Activated naive CD8-positive, alpha-beta T cell (primary cell): ENCODE results near the gene INTS15.
"Not testable (repeated sequence)": the region's sequence is repeated elsewhere in the genome, so short reads cannot be mapped to it uniquely, and the experiment has no call there.

Source experiments
- H3K27ac Mint-ChIP-seq: one replicate; pipeline ENCODE4 v1.8.0; 2021; ENCODE audit warnings: mixed read lengths
- H3K27me3 Mint-ChIP-seq: one replicate; pipeline ENCODE4 v1.8.0; 2021; ENCODE audit warnings: mixed read lengths
- H3K36me3 Mint-ChIP-seq: one replicate; pipeline ENCODE4 v1.8.0; 2021; ENCODE audit warnings: mixed read lengths
- H3K4me1 Mint-ChIP-seq: one replicate; pipeline ENCODE4 v1.8.0; 2021; ENCODE audit warnings: low read depth, mixed read lengths
- H3K4me3 Mint-ChIP-seq: one replicate; pipeline ENCODE4 v1.8.0; 2021; ENCODE audit warnings: mild to moderate bottlenecking, mixed read lengths
- H3K9me3 Mint-ChIP-seq: one replicate; pipeline ENCODE4 v1.8.0; 2021; ENCODE audit warnings: low read depth, mixed read lengths

The INTS15 gene

DNA sequence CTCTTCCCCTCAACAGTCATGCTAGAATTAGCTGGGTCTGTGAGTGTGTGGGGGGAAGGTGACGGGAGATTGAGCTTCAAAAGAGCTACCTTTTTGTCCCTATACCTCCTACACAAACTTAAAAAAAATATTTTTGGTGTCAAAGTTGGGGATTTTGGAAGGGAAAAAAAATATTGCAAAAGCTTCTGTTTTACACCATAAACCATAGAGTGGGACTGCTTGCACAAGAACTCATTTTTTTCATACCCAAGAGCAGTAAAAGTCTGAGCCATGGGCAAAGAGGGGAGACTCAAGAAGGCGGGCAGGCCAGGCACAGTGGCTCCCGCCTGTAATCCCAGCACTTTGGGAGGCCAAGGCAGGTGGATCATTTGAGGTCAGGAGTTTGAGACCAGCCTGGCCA, 21.9 kb upstream of the INTS15 start:
- Mint-ChIP-seq H3K4me3 (no peak overlapping the region), H3K36me3 (no peaks in the 10 kb centered on the region), H3K9me3 (no peaks in the 10 kb centered on the region), H3K27me3 (no peaks in the 10 kb centered on the region), H3K4me1 (no peaks in the 10 kb centered on the region), H3K27ac (no peak overlapping the region)

DNA sequence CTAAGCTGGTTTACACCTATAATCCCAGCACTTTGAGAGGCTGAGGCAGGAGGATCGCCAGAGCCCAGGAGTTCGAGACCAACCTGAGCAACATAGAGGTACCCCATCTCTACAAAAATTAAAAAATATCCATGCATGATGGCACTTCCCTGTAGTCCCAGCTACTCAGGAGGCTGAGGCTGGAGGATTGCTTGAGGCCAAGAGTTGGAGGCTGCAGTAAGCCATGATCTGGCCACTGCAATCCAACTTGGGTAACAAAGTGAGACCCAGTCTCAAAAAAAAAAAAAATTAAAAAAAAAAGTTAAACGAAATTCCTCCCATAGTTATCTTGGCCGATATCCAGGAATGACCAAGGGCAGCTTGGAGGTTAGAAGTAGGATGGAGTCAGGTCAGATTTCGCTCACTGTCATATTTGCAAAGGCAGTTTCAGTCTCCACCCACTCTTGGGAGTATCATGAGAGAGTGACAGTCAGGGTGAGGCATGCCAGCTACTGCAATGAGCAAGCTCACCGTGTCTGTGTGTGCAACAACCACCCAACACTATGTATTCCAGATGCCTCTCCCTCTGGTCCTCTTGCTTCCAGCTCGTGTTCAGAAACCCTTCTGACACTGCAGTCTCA, 18.6 kb upstream of the INTS15 start:
- H3K4me1 Mint-ChIP-seq: no peaks in the 10 kb centered on the region
- no peak overlapping the region for H3K27ac Mint-ChIP-seq
- no peaks in the 10 kb centered on the region for H3K27me3 Mint-ChIP-seq
- H3K36me3 Mint-ChIP-seq: no peaks in the 10 kb centered on the region
- no peak overlapping the region for H3K4me3 Mint-ChIP-seq
- no peaks in the 10 kb centered on the region for H3K9me3 Mint-ChIP-seq

DNA sequence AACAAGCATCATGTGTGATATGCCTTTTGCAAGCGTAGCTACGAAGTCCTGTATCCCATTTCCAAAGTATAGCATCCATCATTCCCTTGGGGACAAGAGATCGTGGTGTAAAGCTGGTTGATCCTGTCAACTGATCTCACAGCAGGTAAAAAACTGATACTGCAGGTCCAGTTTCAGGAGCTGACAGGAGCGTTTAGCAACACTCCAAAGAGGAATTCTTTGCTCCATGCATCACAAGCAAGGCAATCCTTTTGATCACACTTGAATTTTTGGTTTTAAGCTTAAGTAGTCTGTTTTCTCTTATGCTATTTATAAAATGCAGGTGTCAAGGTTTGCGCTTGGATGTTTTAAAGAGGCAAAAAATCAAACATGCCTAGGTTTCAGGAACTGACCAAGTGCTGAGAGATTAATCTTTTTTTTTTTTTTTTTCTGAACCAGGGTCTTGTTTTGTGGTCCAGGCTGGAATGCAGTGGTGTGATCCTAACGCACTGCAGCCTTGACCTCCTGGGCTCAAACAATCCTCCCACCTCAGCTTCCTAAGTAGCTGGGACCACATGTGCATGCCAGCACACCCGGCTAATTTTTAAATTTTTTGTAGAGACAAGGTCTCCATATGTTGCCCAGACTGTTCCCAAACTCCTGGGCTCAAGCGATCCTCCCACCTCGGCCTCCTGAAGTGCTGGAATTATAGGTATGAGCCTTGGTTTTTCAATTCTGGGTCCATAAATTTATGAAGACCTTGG, 14.4 kb upstream of the INTS15 start:
- Mint-ChIP-seq H3K27ac (no peak overlapping the region), H3K4me1 (peaks cover 13% of the 10 kb centered on the region), H3K4me3 (peak overlapping the region; percentile 78), H3K9me3 (no peaks in the 10 kb centered on the region), H3K36me3 (peaks cover 3% of the 10 kb centered on the region), H3K27me3 (no peaks in the 10 kb centered on the region)

DNA sequence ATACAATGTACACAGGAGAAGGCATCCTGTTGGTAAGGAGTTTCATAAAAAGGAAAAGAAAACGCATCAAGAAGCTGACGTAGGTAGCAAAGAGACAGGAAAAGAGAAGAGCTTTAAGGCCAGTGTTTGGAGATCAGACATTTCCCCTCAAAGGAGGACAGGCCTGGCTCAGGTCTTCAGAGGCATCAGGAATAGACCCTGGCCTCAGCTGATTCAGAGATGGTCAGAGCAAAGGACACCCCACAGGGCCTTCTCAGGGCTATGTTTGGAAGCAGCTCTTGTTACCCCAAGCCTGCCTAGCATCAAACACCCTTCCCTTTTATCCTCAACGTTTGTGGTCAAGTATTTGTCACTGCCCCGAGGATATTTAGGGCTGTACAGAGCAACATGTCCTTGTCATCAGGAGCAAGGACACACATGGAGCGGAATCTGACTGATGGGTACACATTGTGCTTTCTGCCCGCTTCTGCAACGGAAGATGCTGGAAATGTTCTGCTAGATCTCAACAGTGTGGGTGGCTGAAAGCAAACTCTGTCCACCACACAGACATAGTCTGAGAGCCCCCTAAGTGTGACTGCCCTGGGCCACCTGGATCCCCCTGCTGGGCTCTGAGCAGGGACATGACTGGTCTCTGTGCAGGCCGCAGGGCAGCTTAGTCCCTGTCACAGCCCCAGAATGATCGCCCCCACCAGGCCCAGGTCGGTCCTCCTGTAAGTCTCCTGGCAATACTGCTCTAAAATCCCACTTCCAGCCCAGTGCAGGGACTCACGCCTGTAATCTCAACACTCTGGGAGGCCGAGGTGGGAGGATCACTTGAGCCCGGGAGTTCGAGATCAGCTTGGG, 13.6 kb upstream of the INTS15 start:
- H3K4me1 Mint-ChIP-seq: peaks cover 13% of the 10 kb centered on the region
- H3K9me3 Mint-ChIP-seq: no peaks in the 10 kb centered on the region
- no peaks in the 10 kb centered on the region for H3K27me3 Mint-ChIP-seq
- peak overlapping the region; percentile 70 for H3K27ac Mint-ChIP-seq
- H3K36me3 Mint-ChIP-seq: peaks cover 6% of the 10 kb centered on the region
- H3K4me3 Mint-ChIP-seq: peak overlapping the region; percentile 78

DNA sequence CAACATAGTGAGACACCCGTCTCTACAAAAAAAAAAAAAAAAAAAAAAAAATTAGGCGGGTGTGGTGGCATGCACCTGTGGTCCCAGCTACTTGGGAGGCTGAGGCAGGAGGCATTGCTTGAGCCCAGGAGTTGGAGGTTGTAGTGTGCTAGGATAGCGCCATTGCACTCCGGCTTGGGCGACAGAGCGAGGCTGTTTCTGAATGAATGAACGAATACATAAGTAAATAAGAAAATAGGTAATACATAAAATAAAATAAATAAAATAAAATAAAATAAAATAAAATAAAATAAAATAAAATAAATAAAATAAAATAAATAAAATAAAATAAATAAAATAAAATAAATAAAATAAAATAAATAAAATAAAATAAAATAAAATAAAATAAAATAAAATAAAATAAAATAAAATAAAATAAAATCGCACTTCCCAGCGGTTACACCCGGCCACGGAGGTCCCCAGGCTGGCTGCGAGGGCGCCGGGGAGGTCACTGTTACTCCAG, 12.9 kb upstream of the INTS15 start:
- H3K4me3 Mint-ChIP-seq: peak overlapping the region; percentile 78
- peaks cover 13% of the 10 kb centered on the region for H3K4me1 Mint-ChIP-seq
- not testable (repeated sequence) for H3K27me3 Mint-ChIP-seq, H3K9me3 Mint-ChIP-seq, H3K36me3 Mint-ChIP-seq
- peak overlapping the region; percentile 73 for H3K27ac Mint-ChIP-seq

DNA sequence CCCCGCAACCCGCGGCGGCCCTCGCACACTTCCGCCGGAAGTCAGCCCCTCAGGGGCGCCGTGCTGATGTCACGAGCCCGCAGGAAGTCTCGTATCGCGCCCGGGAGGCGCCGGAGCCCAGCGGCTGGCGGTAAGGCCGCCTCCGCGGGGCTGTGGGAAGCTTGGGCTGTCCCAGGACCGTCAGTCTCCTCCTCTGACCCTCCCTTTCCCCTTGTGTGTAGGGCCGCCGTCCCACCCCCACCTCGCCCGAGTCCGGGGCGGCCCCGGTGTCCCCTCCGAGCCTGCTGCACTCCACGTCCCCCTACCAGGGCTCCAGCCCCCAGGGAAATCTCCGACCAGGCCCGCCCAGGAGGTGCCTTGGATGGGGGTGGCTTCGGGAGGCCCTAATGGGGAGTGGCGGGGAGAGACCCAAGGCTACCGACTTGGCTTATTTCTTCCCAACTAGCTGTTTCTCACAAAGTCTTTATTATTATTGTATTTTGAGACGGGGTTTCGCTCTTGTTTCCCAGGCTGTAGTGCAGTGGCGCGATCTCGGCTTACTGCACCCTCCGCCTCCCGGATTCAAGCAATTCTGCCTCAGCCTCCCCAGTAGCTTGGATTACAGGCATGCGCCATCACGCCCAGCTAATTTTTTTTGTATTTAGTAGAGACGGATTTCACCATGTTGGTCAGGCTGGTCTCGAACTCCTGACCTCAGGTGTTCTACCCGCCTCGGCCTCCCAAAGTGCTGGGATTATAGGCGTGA, 12.3 kb upstream of the INTS15 start, which contains the start of gene ZDHHC4:
Gene ZDHHC4, plus strand, starts transcription at position 86 of the 745 bp plus-strand sequence. CDS start 3,108 bp downstream, outside the sequence.
- H3K4me1 Mint-ChIP-seq: peaks cover 13% of the 10 kb centered on the region
- no peaks in the 10 kb centered on the region for H3K27me3 Mint-ChIP-seq
- no peaks in the 10 kb centered on the region for H3K9me3 Mint-ChIP-seq
- H3K27ac Mint-ChIP-seq: peak within 1 kb of the TSS; percentile 86
- H3K36me3 Mint-ChIP-seq: peaks cover 7% of the 10 kb centered on the region
- H3K4me3 Mint-ChIP-seq: peak within 1 kb of the TSS; percentile 87

DNA sequence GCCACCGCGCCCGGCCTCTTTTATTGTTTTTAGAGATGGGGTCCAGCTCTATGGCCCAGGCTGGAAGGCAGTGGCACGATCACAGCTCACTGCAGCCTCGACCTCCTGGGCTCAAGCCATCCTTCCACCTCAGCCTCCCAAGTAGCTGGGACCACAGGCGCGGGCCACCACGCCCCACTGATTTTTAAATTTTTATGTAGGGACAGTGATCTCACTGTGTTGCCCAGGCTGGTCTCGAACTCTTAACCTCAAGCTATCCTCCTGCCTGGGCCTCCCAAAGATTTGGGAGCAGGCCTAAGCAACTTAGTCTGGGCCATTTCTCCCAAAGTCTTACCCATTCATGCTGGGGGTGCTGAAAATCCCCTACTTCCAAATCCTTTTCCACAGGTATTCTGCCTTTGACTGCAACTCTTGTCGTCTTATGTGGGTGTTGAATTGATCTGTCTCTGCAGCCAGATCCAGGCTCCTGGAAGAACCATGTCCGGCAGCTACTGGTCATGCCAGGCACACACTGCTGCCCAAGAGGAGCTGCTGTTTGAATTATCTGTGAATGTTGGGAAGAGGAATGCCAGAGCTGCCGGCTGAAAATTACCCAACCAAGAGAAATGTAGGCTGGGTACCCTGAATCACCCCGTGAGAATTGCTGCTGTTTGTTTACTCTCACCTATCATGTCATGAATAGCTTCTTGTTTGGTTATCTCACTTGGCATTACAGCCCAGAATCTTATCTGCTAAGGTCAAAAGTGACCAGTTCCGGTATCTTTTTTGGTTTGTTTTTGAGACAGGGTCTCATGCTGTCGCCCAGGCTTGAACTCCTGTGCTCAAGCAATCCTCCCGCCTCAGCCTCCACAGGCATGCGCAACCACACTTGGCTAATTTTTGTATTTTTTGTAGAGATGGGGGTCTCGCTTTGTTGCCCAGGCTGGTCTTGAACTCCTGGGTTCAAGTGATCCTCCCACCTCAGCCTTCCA, 11.4 kb upstream of the INTS15 start:
- Mint-ChIP-seq H3K27ac (peak overlapping the region; percentile 86), H3K36me3 (peaks cover 7% of the 10 kb centered on the region), H3K27me3 (no peaks in the 10 kb centered on the region), H3K4me3 (peak overlapping the region; percentile 87), H3K4me1 (peaks cover 13% of the 10 kb centered on the region), H3K9me3 (no peaks in the 10 kb centered on the region)

DNA sequence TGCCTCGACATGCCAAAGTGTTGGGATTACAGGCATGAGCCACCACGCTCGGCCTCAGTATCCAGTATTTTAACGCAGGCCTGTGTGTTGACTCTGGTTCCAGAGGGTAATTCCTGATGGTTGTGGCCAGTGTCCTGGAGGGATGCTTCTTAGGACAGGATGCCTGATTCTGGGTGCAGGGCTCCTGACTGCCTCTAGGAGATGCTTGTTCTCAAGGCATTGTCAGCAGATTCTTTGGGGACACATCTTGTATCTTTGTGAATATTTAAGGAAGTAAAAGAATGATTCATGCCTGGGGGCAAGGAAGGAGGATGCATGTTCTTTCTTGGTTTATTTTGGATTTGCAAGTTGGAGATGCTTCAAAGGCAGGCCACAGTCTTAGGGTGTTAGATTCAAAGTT, 10.4 kb upstream of the INTS15 start:
- H3K9me3 Mint-ChIP-seq: no peaks in the 10 kb centered on the region
- H3K27me3 Mint-ChIP-seq: no peaks in the 10 kb centered on the region
- peak overlapping the region; percentile 87 for H3K4me3 Mint-ChIP-seq
- H3K27ac Mint-ChIP-seq: peak overlapping the region; percentile 86
- peaks cover 13% of the 10 kb centered on the region for H3K4me1 Mint-ChIP-seq
- H3K36me3 Mint-ChIP-seq: peaks cover 7% of the 10 kb centered on the region

DNA sequence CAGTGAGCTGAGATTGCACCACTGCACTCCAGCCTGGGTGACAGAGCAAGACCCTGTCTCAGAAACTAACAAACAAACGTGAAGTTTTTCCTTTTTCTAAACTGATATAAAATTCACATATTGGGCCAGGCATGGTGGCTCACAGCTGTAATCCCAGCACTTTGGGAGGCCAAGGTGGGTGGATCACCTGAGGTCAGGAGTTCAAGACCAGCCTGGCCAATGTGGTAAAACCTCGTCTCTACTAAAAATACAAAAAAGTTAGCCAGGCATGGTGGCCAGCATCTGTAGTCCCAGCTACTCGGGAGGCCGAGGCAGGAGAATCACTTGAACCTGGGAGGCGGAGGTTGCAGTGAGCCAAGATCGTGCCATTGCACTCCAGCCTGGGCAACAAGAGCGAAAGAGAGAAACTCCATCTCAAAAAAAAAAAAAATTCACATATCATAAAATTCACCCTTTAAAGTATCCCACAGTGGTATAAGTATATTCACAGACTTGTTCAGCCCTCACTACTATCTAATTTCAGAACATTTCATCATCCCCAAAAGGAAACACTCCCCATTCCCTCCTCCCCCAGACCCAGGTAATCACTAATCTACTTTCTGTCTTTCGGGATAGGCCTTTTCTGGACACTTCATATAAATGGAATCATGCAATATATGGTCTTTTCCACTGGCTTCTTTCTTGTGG, 3.9 kb upstream of the INTS15 start:
- not testable (repeated sequence) for H3K27me3 Mint-ChIP-seq, H3K9me3 Mint-ChIP-seq, H3K4me3 Mint-ChIP-seq, H3K4me1 Mint-ChIP-seq, H3K36me3 Mint-ChIP-seq, H3K27ac Mint-ChIP-seq

DNA sequence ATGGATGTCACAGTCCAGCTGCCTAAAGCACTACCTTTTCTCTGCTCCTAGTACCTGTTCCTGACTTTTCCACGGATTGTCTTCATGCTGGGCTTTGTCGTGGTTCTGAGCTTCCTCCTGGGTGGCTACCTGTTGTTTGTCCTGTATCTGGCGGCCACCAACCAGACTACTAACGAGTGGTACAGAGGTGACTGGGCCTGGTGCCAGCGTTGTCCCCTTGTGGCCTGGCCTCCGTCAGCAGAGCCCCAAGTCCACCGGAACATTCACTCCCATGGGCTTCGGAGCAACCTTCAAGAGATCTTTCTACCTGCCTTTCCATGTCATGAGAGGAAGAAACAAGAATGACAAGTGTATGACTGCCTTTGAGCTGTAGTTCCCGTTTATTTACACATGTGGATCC, 1.3 kb upstream of the INTS15 start:
- Mint-ChIP-seq H3K4me3 (peak overlapping the region; percentile 77), H3K4me1 (peaks cover 18% of the 10 kb centered on the region), H3K27ac (peak overlapping the region; percentile 54), H3K27me3 (no peaks in the 10 kb centered on the region), H3K9me3 (no peaks in the 10 kb centered on the region), H3K36me3 (peaks cover 4% of the 10 kb centered on the region)

DNA sequence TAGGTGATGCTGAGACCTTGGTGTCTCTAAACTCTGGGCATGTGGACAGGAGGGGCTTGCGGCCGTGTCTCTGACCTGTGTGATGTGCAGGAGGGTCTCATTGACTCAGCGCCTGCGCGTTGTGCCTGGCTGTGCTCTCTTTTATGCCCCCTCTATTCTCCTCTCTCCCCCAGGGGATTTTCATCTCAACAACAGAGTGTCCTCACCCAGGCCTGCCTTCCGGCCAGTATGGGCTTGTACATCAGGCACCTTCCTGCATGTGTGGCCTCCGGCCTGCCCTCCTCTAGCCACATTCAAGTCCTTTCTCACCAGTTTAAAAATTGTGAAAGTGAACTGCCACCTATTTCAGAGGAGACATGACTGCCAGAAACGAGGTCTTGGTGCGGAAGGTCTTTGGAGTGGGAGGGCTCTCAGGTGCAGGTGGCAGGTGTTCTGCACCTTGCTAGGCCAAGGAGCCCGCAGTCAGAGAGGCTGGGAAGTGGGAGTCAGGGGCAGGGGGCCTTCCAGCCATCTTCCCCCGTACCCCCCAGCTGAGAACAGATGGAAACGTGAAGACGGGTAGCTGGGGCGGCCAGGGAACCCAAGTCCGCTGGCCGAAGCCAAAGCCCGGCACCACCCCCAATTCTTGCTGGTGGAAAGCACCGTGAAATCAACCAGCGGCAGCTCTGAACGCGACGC, 531 bp upstream of the INTS15 start:
- Mint-ChIP-seq H3K27ac (peak overlapping the region; percentile 77), H3K4me3 (peak overlapping the region; percentile 77), H3K36me3 (peaks cover 4% of the 10 kb centered on the region), H3K9me3 (no peaks in the 10 kb centered on the region), H3K27me3 (no peaks in the 10 kb centered on the region), H3K4me1 (peaks cover 19% of the 10 kb centered on the region)

DNA sequence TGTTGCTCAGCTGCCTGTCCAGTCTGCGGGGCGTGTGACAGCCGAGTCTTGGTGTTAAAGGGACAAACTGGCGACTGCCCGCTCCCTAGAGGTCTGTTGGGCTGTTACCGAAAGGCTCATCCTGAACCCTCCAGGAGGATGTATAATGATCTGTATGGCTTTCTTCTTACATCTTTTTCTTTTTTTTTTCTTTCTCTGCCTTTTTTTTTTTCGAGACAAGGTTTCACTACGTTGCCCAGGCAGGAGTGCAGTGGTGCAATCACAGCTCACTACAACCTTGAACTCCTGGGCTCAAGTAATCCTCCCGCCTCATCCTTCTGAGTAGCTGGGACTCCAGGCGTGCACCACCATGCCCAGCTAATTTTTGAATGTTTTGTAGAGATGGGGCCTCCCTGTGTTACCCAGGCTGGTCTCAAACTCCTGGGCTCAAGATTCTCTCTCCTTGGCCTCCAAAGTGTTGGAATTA, 857 bp downstream of the INTS15 start:
- H3K4me3 Mint-ChIP-seq: peak overlapping the region; percentile 96
- H3K4me1 Mint-ChIP-seq: peaks cover 20% of the 10 kb centered on the region
- H3K27ac Mint-ChIP-seq: peak overlapping the region; percentile 87
- no peaks in the 10 kb centered on the region for H3K9me3 Mint-ChIP-seq
- peaks cover 4% of the 10 kb centered on the region for H3K36me3 Mint-ChIP-seq
- H3K27me3 Mint-ChIP-seq: no peaks in the 10 kb centered on the region

DNA sequence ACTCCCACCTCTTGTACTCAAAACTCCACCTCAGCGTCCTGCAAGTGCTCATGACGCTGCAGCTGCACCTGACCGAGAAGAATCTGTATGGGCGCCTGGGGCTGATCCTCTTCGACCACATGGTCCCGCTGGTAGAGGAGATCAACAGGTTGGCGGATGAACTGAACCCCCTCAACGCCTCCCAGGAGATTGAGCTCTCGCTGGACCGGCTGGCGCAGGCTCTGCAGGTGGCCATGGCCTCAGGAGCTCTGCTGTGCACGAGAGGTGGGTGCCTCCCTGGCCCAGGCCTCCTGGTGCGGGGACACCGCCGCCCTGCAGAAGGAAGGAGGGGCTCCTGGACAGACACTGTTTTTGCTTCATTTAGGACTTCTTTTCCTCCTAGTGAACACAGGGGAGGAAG, 10.3 kb downstream of the INTS15 start:
- Mint-ChIP-seq H3K4me3 (no peak overlapping the region), H3K36me3 (no peaks in the 10 kb centered on the region), H3K27ac (no peak overlapping the region), H3K4me1 (peaks cover 8% of the 10 kb centered on the region), H3K9me3 (no peaks in the 10 kb centered on the region), H3K27me3 (no peaks in the 10 kb centered on the region)
